Measurements from ENCODE around the gene SETMAR. TPM values are rescaled to one million over a fixed set of nuclear protein-coding genes. Genes with fewer than 3 reads are reported as not detected.

SETMAR gene
- polyA plus RNA-seq, 1 experiment = 9.3 TPM

DNA sequence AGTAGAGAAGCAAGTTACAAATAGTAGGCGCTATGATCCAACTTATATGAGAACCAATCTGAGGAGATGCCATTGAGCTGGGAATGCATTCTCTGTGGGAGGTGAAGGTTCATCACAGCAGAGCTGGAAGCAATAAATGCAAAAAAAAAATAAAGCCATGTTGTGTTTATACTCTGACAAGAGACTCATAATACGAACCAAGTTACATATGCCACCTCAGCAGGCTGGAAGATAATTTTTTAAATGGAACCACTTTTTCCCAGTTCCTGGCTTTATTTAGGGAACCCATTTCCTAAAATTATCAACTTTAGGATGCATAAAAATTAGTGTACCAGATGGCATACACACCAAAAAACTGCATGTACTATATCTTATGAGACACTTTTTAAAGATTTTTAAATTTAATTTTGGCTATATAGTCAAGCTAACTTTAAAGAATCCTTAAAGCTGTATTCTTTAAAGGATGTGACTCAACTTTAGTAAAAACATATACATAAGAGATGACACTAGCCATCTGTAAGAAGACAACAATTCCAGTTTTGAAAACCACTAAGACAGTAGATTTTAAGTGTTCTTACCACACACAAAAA, 23.6 kb upstream of the SETMAR start:
- no peak overlapping the region for H3K4me3 ChIP-seq (ENCODE audit: low read depth, low read length)
- TF ChIP-seq, protein P1, sequence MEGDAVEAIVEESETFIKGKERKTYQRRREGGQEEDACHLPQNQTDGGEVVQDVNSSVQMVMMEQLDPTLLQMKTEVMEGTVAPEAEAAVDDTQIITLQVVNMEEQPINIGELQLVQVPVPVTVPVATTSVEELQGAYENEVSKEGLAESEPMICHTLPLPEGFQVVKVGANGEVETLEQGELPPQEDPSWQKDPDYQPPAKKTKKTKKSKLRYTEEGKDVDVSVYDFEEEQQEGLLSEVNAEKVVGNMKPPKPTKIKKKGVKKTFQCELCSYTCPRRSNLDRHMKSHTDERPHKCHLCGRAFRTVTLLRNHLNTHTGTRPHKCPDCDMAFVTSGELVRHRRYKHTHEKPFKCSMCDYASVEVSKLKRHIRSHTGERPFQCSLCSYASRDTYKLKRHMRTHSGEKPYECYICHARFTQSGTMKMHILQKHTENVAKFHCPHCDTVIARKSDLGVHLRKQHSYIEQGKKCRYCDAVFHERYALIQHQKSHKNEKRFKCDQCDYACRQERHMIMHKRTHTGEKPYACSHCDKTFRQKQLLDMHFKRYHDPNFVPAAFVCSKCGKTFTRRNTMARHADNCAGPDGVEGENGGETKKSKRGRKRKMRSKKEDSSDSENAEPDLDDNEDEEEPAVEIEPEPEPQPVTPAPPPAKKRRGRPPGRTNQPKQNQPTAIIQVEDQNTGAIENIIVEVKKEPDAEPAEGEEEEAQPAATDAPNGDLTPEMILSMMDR (IDR thresholded peaks at IDR 0.05; ENCODE audit: insufficient read depth, low read depth, low read length) = no peak
- CTCF ChIA-PET = interaction anchor here (0.7 to 1.6 kb wide), 2 partner anchors 11 to 1083 kb away, joined by 4 to 5 read pairs; no protein-coding TSS in a partner anchor
- POLR2A ChIA-PET = no interaction called here
- H3K36me3 ChIP-seq (ENCODE audit: control insufficient read depth, insufficient read depth, low read length) = no peaks in the 10 kb centered on the region
- H3K27me3 ChIP-seq (ENCODE audit: control insufficient read depth, insufficient read depth, low read length) = no peaks in the 10 kb centered on the region
- no peak for DNase-seq (ENCODE audit: low read depth)

DNA sequence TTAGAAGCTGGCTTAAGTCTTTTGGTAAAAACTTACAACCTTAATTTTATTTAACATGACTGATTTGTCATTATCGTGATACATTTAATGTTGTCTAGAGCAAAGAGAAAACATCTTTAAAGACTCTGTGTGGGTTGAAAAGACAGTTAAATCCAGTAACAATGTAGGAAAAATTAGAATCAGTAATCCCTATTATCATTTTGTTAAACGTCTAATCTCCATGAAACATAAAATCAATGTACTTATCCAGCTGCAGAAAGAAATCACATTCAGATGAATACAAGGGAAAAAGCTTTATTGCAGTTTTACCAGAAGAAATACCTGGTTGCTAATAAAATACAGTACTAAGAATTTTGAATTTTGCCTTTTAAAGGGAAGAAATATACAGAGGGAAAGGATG, 21.2 kb upstream of the SETMAR start:
- DNase-seq (ENCODE audit: low read depth) = no peak
- Histone ChIP-seq H3K4me3 (ENCODE audit: low read depth, low read length) (no peak overlapping the region), H3K27me3 (ENCODE audit: control insufficient read depth, insufficient read depth, low read length) (no peaks in the 10 kb centered on the region), H3K36me3 (ENCODE audit: control insufficient read depth, insufficient read depth, low read length) (no peaks in the 10 kb centered on the region)
- ChIA-PET POLR2A (no interaction called here), CTCF (no interaction called here)
- TF ChIP-seq, protein P1 (IDR thresholded peaks at IDR 0.05; ENCODE audit: insufficient read depth, low read depth, low read length) = no peak

DNA sequence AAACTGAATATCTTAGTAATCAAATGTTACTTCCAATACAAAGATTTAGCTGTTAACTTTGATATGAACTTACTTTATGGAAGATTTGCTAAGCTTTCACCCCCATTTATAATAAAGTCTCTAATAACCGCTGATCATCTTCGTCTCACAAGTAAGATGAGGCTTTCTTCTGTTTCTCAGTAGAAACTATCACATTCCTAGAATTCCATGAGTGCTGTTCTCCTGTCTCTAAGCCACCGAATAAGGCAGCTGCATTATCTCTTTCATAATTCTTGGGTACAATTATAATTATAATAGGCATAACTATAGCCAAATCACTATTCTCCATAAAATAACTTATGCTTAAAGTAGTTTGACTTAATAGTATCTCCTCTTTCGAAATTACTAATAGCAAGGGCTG, 18.3 kb upstream of the SETMAR start:
- ChIA-PET CTCF (interaction anchor here (1.0 to 1.9 kb wide), 3 partner anchors 13 to 1084 kb away, joined by 3 to 6 read pairs (median 4); no protein-coding TSS in a partner anchor), POLR2A (no interaction called here)
- DNase-seq (ENCODE audit: low read depth) = no peak
- Histone ChIP-seq H3K4me3 (ENCODE audit: low read depth, low read length) (no peak overlapping the region), H3K36me3 (ENCODE audit: control insufficient read depth, insufficient read depth, low read length) (no peaks in the 10 kb centered on the region), H3K27me3 (ENCODE audit: control insufficient read depth, insufficient read depth, low read length) (no peaks in the 10 kb centered on the region)
- TF ChIP-seq, protein P1 (IDR thresholded peaks at IDR 0.05; ENCODE audit: insufficient read depth, low read depth, low read length) = no peak

DNA sequence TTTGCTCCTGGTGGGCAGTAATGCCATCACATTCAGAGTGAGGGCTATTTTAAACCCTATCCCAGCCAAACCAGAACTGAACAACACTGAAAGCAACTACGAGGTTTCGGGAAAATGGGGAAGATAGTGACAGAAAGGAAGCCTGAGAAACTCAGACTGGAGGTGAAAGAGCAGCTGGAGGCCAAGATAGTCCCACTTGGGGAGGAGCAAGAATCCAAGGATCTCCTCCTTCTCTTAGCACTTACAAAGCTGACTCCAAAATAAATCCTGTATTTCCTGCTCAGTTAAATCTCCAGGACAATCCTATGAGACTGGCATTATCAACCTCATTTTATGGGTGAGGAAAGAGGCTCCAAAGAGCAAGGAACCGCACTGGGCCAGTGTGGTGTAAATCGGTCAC, 14.1 kb upstream of the SETMAR start:
- ChIA-PET CTCF (interaction anchor here (0.9 to 3.1 kb wide), 4 partner anchors 8 to 1088 kb away, joined by 3 to 14 read pairs (median 4); no protein-coding TSS in a partner anchor), POLR2A (no interaction called here)
- TF ChIP-seq, protein P1 (IDR thresholded peaks at IDR 0.05; ENCODE audit: insufficient read depth, low read depth, low read length) = no peak
- no peaks in the 10 kb centered on the region for H3K27me3 ChIP-seq (ENCODE audit: control insufficient read depth, insufficient read depth, low read length)
- H3K4me3 ChIP-seq (ENCODE audit: low read depth, low read length) = no peak overlapping the region
- no peaks in the 10 kb centered on the region for H3K36me3 ChIP-seq (ENCODE audit: control insufficient read depth, insufficient read depth, low read length)
- DNase-seq (ENCODE audit: low read depth) = no peak

DNA sequence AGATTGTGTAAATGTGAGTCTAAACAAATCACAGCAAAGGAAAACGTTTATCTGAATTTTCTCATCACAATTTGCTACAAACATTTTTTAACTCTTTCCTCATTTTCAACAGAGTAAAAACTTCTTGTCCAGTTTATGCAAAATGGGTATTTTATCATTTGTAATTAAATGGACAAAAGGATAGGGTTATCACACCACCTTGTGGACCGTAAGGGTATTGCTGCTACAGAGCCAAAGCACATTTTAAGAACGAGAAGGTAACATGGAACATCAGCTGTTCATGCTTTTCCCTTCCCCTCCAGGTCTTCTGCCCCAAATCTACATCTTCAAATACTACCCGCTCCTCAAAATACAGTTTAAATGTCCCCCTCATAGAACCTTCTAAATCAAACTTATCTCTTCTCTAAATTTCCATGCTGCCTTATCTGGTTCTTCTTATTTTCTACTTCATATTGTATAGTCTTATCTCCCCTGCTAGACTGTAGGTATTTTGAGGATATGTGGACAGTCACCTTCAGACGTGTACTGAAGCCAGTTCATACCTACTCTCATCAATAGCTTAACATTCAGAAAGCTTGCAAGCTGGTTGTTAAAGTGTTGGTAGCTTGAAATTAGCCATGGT, 12.8 kb upstream of the SETMAR start:
- TF ChIP-seq, protein P1 (IDR thresholded peaks at IDR 0.05; ENCODE audit: insufficient read depth, low read depth, low read length) = peak; percentile 86
- H3K4me3 ChIP-seq (ENCODE audit: low read depth, low read length) = no peak overlapping the region

More for the DNA sequence above, 12.8 kb upstream of the SETMAR start:
- Histone ChIP-seq H3K27me3 (ENCODE audit: control insufficient read depth, insufficient read depth, low read length) (no peaks in the 10 kb centered on the region), H3K36me3 (ENCODE audit: control insufficient read depth, insufficient read depth, low read length) (no peaks in the 10 kb centered on the region)
- POLR2A ChIA-PET = interaction anchor here (0.6 kb wide), 1 partner anchor 91 kb away, joined by 23 read pairs; no protein-coding TSS in a partner anchor
- CTCF ChIA-PET = interaction anchor here (0.6 to 1.8 kb wide), 9 partner anchors 9 to 1116 kb away, joined by 3 to 17 read pairs (median 3); no protein-coding TSS in a partner anchor
- no peak for DNase-seq (ENCODE audit: low read depth)

Data from BJ (cell line).